ENCODE measurements around the gene MARCHF10. TPM values are rescaled to one million over a fixed set of nuclear protein-coding genes. Genes with fewer than 3 reads are reported as not detected.

MARCHF10 gene
- polyA plus RNA-seq, 1 experiment, result 0.14 TPM

DNA sequence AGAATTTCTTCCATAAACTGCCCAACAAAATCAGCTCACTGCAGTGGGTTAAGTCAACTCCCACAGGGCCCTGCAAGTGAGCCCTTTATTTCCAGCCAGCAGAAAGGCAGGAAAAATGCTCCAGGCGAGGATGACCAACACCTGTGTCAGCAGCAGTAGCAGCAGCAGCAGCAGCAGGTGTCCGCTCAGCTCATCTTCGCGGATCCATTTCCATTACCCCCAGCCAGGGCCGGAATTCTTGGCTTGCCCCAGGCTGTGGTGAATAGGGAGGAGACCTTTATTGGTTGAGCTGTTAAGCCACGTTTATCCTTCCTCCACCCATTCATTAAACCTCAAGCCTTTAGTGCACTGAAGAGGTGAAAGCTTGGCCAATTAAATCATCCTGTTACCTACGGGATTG lies 46.2 kb downstream of the MARCHF10 start:
- CTCF ChIA-PET, result no interaction called here

DNA sequence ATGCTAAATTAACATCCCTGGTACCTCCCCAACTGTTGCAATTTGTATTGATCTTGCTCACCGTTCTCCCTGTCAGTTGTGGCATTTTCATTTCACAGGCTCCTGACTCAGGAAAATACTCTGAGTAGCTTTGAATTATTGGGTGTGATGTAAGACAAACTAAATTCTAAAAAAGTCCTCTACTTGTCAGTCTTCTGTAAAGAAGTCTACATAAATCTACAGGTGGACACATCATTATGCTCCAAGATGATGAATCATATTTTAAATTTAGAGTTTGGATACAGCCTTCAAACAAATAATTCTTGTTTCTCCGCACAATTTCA lies 47.2 kb downstream of the MARCHF10 start:
- Histone ChIP-seq H3K27me3 (ENCODE audit: control insufficient read depth, insufficient read depth, low read length) (no peaks in the 10 kb centered on the region), H3K9me3 (ENCODE audit: control insufficient read depth, insufficient read depth, low read length) (no peaks in the 10 kb centered on the region), H3K27ac (ENCODE audit: low read depth, low read length) (no peak overlapping the region), H3K4me3 (ENCODE audit: low read depth, low read length) (no peak overlapping the region)
- ChIA-PET CTCF (no interaction called here), POLR2A (no interaction called here)
- DNase-seq (ENCODE audit: low read depth, low spot score), result no peak
- TF ChIP-seq, protein P1, sequence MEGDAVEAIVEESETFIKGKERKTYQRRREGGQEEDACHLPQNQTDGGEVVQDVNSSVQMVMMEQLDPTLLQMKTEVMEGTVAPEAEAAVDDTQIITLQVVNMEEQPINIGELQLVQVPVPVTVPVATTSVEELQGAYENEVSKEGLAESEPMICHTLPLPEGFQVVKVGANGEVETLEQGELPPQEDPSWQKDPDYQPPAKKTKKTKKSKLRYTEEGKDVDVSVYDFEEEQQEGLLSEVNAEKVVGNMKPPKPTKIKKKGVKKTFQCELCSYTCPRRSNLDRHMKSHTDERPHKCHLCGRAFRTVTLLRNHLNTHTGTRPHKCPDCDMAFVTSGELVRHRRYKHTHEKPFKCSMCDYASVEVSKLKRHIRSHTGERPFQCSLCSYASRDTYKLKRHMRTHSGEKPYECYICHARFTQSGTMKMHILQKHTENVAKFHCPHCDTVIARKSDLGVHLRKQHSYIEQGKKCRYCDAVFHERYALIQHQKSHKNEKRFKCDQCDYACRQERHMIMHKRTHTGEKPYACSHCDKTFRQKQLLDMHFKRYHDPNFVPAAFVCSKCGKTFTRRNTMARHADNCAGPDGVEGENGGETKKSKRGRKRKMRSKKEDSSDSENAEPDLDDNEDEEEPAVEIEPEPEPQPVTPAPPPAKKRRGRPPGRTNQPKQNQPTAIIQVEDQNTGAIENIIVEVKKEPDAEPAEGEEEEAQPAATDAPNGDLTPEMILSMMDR (IDR thresholded peaks at IDR 0.05; ENCODE audit: low read depth, low read length), result no peak

More for the DNA sequence above, 46.2 kb downstream of the MARCHF10 start:
- POLR2A ChIA-PET, result no interaction called here
- Histone ChIP-seq H3K27ac (ENCODE audit: low read depth, low read length) (no peak overlapping the region), H3K27me3 (ENCODE audit: control insufficient read depth, insufficient read depth, low read length) (no peaks in the 10 kb centered on the region), H3K9me3 (ENCODE audit: control insufficient read depth, insufficient read depth, low read length) (no peaks in the 10 kb centered on the region), H3K4me3 (ENCODE audit: low read depth, low read length) (no peak overlapping the region)
- DNase-seq (ENCODE audit: low read depth, low spot score), result no peak
- TF ChIP-seq, protein P1 (IDR thresholded peaks at IDR 0.05; ENCODE audit: low read depth, low read length), result no peak

DNA sequence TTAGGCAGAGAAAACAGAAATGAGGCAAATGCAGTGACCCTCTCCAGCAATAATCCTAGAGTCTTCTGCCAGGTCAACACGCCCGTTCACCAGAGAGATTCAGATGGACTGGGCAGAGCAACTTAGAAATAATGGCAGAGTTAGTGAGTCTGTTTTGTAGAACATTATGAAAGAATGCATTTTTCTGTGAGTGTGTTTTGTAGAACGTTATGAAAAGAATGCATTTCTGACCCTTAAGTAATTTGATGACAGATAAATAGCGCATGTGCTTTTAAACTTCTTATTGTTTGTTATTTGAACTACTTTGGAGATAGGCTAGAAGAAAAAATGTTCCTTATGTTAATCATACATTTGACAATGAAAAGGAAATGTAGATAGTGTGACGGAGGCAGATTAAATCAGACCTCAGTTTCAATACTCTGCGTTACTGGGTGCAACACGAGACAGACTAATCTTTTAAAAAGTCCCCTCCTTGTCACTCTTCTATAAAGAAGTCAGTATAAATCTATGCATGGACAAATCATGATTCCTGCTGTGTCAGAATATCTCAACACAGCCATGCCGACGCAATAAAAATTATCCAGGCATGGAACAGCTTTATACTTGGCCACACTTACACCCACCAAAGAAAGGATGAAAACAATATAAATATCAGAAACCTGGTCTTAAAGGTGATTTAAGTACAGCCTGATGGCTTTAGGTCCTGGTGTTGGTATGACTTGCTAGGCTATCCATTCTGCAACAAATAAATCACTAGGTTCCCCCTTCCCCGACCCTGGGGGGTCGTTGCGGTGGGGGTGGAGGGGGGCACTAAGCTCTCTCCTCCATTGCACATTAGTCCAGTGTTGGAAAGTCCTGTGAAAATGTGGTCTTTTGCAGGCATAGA lies 47.8 kb downstream of the MARCHF10 start:
- CTCF ChIA-PET, result no interaction called here
- Histone ChIP-seq H3K27ac (ENCODE audit: low read depth, low read length) (no peak overlapping the region), H3K4me3 (ENCODE audit: low read depth, low read length) (no peak overlapping the region), H3K27me3 (ENCODE audit: control insufficient read depth, insufficient read depth, low read length) (no peaks in the 10 kb centered on the region), H3K9me3 (ENCODE audit: control insufficient read depth, insufficient read depth, low read length) (no peaks in the 10 kb centered on the region)
- no peak for DNase-seq (ENCODE audit: low read depth, low spot score)
- POLR2A ChIA-PET, result no interaction called here
- TF ChIP-seq, protein P1 (IDR thresholded peaks at IDR 0.05; ENCODE audit: low read depth, low read length), result no peak

DNA sequence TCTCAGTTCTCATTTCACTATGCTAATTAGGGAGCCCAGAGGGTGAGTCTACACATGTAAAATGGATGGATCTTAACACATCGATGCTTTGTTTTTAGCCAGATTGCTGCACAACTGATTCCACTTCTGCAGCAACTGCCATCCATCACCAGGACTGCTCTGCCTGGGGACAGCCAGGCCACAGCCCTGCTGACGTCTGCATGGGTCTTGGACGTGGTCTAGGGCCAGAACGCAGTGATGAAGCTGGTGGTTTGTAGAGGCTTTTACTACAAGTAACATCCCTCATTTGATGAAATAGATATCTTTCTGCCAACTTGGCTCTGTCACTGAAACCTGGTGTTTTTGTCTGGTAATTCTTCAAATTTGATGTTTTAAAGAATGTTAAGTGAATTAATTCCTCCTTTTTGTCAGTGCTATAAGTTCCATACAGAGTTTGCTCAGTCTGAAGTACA lies 50.6 kb downstream of the MARCHF10 start:
- Histone ChIP-seq H3K4me3 (ENCODE audit: low read depth, low read length) (no peak overlapping the region), H3K27me3 (ENCODE audit: control insufficient read depth, insufficient read depth, low read length) (no peaks in the 10 kb centered on the region), H3K27ac (ENCODE audit: low read depth, low read length) (no peak overlapping the region), H3K9me3 (ENCODE audit: control insufficient read depth, insufficient read depth, low read length) (no peaks in the 10 kb centered on the region)
- TF ChIP-seq, protein P1 (IDR thresholded peaks at IDR 0.05; ENCODE audit: low read depth, low read length), result no peak
- CTCF ChIA-PET, result interaction anchor here (1.0 kb wide), 1 partner anchor 22 kb away, joined by 5 read pairs; no protein-coding TSS in a partner anchor
- POLR2A ChIA-PET, result no interaction called here
- no peak for DNase-seq (ENCODE audit: low read depth, low spot score)

DNA sequence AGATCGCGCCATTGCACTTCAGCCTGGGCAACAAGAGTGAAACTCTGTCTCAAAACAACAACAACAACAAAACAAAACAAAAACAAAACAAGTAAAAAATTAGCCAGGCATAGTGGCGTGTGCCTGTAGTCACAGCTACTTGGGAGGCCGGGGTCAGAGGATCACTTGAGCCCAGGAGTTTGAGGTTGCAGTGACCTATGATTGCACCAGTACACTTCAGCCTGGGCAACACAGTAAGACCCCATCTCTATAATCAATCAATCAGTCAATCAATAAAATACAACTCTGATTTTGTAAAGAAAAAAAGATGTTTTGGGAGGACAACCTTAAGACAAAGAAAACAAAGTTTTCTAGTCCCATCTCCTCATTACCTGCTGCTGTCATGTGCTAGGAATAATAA lies 51.9 kb downstream of the MARCHF10 start:
- POLR2A ChIA-PET, result no interaction called here
- TF ChIP-seq, protein P1 (IDR thresholded peaks at IDR 0.05; ENCODE audit: low read depth, low read length), result no peak
- DNase-seq (ENCODE audit: low read depth, low spot score), result no peak
- Histone ChIP-seq H3K27me3 (ENCODE audit: control insufficient read depth, insufficient read depth, low read length) (no peaks in the 10 kb centered on the region), H3K9me3 (ENCODE audit: control insufficient read depth, insufficient read depth, low read length) (no peaks in the 10 kb centered on the region), H3K27ac (ENCODE audit: low read depth, low read length) (no peak overlapping the region), H3K4me3 (ENCODE audit: low read depth, low read length) (no peak overlapping the region)
- CTCF ChIA-PET, result no interaction called here
